ENCODE measurements around the gene TUBA3D. TPM values are rescaled to one million over a fixed set of nuclear protein-coding genes. Genes with fewer than 3 reads are reported as not detected.
"Not testable (repeated sequence)": the region's sequence is repeated elsewhere in the genome, so short reads cannot be mapped to it uniquely, and the experiment has no call there.

The TUBA3D gene
- total and polyA plus RNA-seq, 2 experiments from 2014 or later = 0.40 TPM; not detected in 1

- H3K36me3 ChIP-seq = no peaks in the 10 kb centered on the region
- DNase-seq (ENCODE audit: low read depth in 1 of 2, low spot score in 1 of 2) = peak in 1 of 2 donors; percentile 9
- TF ChIP-seq, protein P1, sequence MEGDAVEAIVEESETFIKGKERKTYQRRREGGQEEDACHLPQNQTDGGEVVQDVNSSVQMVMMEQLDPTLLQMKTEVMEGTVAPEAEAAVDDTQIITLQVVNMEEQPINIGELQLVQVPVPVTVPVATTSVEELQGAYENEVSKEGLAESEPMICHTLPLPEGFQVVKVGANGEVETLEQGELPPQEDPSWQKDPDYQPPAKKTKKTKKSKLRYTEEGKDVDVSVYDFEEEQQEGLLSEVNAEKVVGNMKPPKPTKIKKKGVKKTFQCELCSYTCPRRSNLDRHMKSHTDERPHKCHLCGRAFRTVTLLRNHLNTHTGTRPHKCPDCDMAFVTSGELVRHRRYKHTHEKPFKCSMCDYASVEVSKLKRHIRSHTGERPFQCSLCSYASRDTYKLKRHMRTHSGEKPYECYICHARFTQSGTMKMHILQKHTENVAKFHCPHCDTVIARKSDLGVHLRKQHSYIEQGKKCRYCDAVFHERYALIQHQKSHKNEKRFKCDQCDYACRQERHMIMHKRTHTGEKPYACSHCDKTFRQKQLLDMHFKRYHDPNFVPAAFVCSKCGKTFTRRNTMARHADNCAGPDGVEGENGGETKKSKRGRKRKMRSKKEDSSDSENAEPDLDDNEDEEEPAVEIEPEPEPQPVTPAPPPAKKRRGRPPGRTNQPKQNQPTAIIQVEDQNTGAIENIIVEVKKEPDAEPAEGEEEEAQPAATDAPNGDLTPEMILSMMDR (IDR thresholded peaks at IDR 0.05; ENCODE audit: low read depth, low read length) = no peak
Measured at GRCh38 chr2:131493199-131493968, 17.5 kb downstream of the TUBA3D start.

GRCh38 chr2:131495506-131495905 is 19.6 kb downstream of the TUBA3D start:
- not testable (repeated sequence) for H3K27ac ChIP-seq; H3K27me3 ChIP-seq; H3K36me3 ChIP-seq; H3K4me1 ChIP-seq (ENCODE audit: low read depth); H3K9me3 ChIP-seq (ENCODE audit: low read depth); DNase-seq (ENCODE audit: low read depth in 1 of 2, low spot score in 1 of 2); H3K4me3 ChIP-seq

More at GRCh38 chr2:131493199-131493968, 17.5 kb downstream of the TUBA3D start:
- Histone ChIP-seq H3K27me3 (no peaks in the 10 kb centered on the region), H3K27ac (peak overlapping the region; percentile 90), H3K9me3 (ENCODE audit: low read depth) (no peaks in the 10 kb centered on the region), H3K4me1 (ENCODE audit: low read depth) (peaks cover 5% of the 10 kb centered on the region), H3K4me3 (peak overlapping the region; percentile 83)

DNA sequence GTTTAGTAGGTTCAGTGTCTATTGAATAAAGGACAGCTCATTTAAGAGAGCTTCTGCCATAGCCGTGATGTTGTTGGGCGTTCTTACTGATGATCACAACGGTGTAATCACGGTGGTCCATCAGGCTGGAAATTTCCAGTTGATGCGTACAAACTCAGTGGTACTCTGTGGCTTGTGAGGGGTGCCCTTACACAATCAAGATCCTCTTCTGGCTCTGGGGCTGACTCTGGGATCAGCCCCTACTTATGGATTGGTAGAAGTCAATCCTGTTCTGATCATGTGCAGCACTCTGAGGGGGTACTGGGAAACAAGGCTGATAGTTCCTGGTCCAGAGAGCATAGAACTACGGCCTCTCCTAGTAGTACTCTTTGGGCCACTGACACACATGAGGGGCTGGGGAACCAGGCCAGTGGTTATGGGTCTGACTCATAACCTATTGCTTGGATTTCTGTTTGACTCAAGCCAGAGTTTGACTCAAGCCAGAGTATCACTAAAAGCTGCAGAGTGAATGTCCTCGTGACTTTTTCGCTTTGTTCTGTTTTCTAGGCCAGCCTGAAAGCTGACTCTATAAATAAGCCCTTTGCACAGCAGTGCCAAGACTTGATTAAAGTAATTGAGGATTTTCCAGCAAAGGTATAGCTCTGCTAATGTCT is 22.5 kb downstream of the TUBA3D start:
- peak in 1 of 2 donors; percentile 50 for DNase-seq (ENCODE audit: low read depth in 1 of 2, low spot score in 1 of 2)

DNA sequence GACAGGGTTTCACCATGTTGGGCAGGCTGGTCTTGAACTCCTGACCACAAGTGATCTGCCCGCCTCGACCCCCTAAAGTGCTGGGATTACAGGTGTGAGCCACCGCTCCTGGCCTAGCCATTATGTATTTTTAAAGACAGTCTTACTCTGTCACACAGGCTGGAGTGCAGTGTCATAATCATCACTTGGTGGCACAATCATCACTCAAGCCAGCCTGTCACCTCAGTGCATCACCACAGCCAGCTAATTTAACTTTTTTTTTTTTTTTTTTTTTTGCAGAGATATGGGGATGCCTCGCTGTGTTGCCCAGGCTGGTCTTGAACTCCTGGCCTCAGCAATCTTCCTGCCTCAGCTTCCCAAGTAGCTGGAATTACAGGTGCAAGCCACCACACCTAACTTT is 27.7 kb downstream of the TUBA3D start:
- not testable (repeated sequence) for H3K4me1 ChIP-seq (ENCODE audit: low read depth)

More for the DNA sequence above, 22.5 kb downstream of the TUBA3D start:
- H3K4me3 ChIP-seq; H3K27ac ChIP-seq; H3K27me3 ChIP-seq; H3K9me3 ChIP-seq (ENCODE audit: low read depth); H3K4me1 ChIP-seq (ENCODE audit: low read depth): not testable (repeated sequence)
- H3K36me3 ChIP-seq = peaks cover 11% of the 10 kb centered on the region

DNA sequence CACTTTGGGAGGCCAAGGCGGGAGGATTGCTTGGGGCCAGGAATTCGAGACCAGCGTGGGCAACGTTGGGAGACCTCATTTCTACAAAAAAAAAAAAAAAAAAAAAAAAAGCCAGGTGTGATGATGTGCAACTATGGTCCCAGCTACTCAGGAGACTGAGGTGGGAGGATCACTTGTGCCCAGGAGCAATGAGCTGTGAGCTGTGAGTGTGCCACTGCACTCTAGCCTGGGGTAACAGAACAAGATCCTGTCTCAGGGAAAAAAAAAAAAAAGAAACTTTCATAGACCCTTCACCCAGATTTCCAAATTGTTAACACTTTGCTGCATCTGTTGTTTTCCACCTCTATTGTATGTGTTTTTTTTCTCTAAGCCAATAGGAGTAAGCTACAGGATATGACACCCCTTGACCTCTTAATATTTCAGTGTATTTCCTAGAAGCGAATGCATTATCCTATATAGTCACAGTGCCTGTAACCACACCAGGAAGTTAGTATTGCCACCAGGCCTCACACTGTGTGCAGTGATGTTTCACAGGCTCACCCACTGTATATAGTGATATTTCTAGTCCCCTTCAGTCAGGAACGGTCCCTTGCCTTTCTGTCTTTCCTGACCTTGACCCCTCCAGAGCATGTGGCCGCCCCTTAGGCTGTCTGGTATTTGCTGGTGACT is 28.3 kb downstream of the TUBA3D start:
- H3K27ac ChIP-seq; H3K27me3 ChIP-seq; H3K9me3 ChIP-seq (ENCODE audit: low read depth); H3K4me3 ChIP-seq; H3K4me1 ChIP-seq (ENCODE audit: low read depth): not testable (repeated sequence)
- DNase-seq (ENCODE audit: low read depth in 1 of 2, low spot score in 1 of 2) = peak in 1 of 2 donors; percentile 9
- peaks cover 32% of the 10 kb centered on the region for H3K36me3 ChIP-seq

More for the DNA sequence above, 27.7 kb downstream of the TUBA3D start:
- not testable (repeated sequence) for H3K27me3 ChIP-seq; H3K9me3 ChIP-seq (ENCODE audit: low read depth); H3K4me3 ChIP-seq; H3K27ac ChIP-seq; DNase-seq (ENCODE audit: low read depth in 1 of 2, low spot score in 1 of 2)
- peaks cover 31% of the 10 kb centered on the region for H3K36me3 ChIP-seq

- H3K4me1 ChIP-seq (ENCODE audit: low read depth) = no peaks in the 10 kb centered on the region
- no peaks in the 10 kb centered on the region for H3K27me3 ChIP-seq
- H3K4me3 ChIP-seq = no peak overlapping the region
- DNase-seq (ENCODE audit: low read depth in 1 of 2, low spot score in 1 of 2) = no peak
- TF ChIP-seq, protein P1 (IDR thresholded peaks at IDR 0.05; ENCODE audit: low read depth, low read length) = no peak
- peaks cover 21% of the 10 kb centered on the region for H3K36me3 ChIP-seq
- no peak overlapping the region for H3K27ac ChIP-seq
- H3K9me3 ChIP-seq (ENCODE audit: low read depth) = no peaks in the 10 kb centered on the region
Measured at GRCh38 chr2:131509615-131510014, 33.7 kb downstream of the TUBA3D start.

DNA sequence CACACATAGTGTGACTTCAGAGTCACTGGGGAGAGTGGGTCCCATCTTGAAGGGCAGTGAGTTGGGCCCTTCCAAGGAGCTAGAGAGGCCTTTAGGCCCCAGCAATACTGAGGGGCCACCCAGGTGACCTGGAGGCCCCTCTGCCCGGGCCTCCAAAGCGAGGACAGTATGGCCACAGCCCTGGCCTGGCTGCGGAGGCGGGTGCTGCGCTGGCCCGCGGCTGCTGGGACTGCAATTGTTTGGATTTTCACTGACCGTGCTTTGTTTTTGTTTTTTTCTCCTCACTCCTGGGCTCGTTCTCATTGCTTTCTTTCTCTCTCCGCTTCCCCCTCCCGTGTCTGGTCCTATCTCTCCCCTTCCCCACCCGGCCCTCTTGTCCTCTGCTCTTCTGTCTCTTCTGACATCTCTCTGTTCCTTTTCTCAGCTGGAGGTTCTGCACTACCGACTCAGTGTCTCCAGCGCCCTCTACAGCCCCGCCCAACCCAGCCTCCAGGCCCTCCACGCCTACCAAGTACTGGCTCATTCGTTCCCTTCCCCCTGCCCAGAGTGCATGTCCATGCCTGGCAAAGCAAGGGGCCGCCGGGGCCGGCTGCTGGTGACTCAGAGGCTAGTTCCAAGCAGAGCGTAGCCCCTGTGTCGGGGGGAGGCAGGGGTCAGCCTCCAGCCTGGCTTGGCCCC is 35.5 kb downstream of the TUBA3D start:
- TF ChIP-seq, protein P1 (IDR thresholded peaks at IDR 0.05; ENCODE audit: low read depth, low read length) = peak; percentile 28
- DNase-seq (ENCODE audit: low read depth in 1 of 2, low spot score in 1 of 2) = peak in 1 of 2 donors; percentile 55
- H3K27me3 ChIP-seq; H3K9me3 ChIP-seq (ENCODE audit: low read depth); H3K4me3 ChIP-seq; H3K27ac ChIP-seq; H3K4me1 ChIP-seq (ENCODE audit: low read depth): not testable (repeated sequence)
- H3K36me3 ChIP-seq = peaks cover 14% of the 10 kb centered on the region

GRCh38 chr2:131511969-131512870 is 36.3 kb downstream of the TUBA3D start:
- not testable (repeated sequence) for H3K27me3 ChIP-seq; H3K4me3 ChIP-seq; H3K4me1 ChIP-seq (ENCODE audit: low read depth); H3K36me3 ChIP-seq; H3K27ac ChIP-seq; DNase-seq (ENCODE audit: low read depth in 1 of 2, low spot score in 1 of 2); H3K9me3 ChIP-seq (ENCODE audit: low read depth)

GRCh38 chr2:131514408-131515166 is 38.7 kb downstream of the TUBA3D start:
- not testable (repeated sequence) for DNase-seq (ENCODE audit: low read depth in 1 of 2, low spot score in 1 of 2); H3K4me3 ChIP-seq; H3K9me3 ChIP-seq (ENCODE audit: low read depth); H3K27ac ChIP-seq; H3K4me1 ChIP-seq (ENCODE audit: low read depth); H3K27me3 ChIP-seq; H3K36me3 ChIP-seq

Data from cardiac muscle cell (in vitro differentiated cells and primary cell).